ENCODE results near the gene MIA3. TPM values are rescaled to one million over a fixed set of nuclear protein-coding genes. Genes with fewer than 3 reads are reported as not detected.
A peak's percentile ranks its signal among the peaks of the same experiment; 100 is the strongest.

MIA3 gene
- total and polyA plus RNA-seq, 2 donors (not counting 1 experiment from before 2014, with no cell fraction given) = 34.3 to 68.0 TPM

- Histone ChIP-seq H3K9me3 (ENCODE audit: control insufficient read depth, insufficient read depth, low read depth, low read length) (no peaks in the 10 kb centered on the region), H4K20me1 (ENCODE audit: control insufficient read depth, extremely low read depth, insufficient read depth, low read length) (no peaks in the 10 kb centered on the region), H2AFZ (ENCODE audit: low read length) (peak overlapping the region; percentile 12), H3K79me2 (ENCODE audit: control insufficient read depth, insufficient read depth, low read length) (peaks cover 15% of the 10 kb centered on the region), H3K4me2 (ENCODE audit: extremely low read depth, insufficient read depth, low read length) (peak overlapping the region; percentile 49), H3K27me3 (ENCODE audit: control insufficient read depth, insufficient read depth, low read length) (no peaks in the 10 kb centered on the region), H3K36me3 (ENCODE audit: control insufficient read depth, insufficient read depth, low read length) (no peaks in the 10 kb centered on the region), H3K4me3 (replicated peaks in 1 of 4; ENCODE audit: control extremely low read depth in 1 of 4, insufficient read depth in 1 of 4, low read depth in 3 of 4, low read length in 4 of 4) (peak overlapping the region; percentile 46 to 71 (median 58)), H3K9ac (ENCODE audit: insufficient read depth, low read length) (peak overlapping the region; percentile 53), H3K4me1 (ENCODE audit: control insufficient read depth, extremely low read depth, insufficient read depth, low read length) (peaks cover 7% of the 10 kb centered on the region), H3K27ac (ENCODE audit: insufficient read depth, low read length) (peak overlapping the region; percentile 89)
- peak; percentile 97 to 99 for DNase-seq (ENCODE audit: low read depth in 2 of 2)
- TF ChIP-seq EZH2 (IDR thresholded peaks at IDR 0.05; ENCODE audit: low read length, missing control alignments) = no peak
- no peak for TF ChIP-seq CTCF (conservative IDR thresholded peaks at IDR 0.05 in 1 of 2, IDR thresholded peaks at IDR 0.05 in 1 of 2; ENCODE audit: low read depth in 1 of 2, low read length in 2 of 2)
Observed at GRCh38 chr1:222617367-222617951, 438 bp upstream of the MIA3 start.

GRCh38 chr1:222618880-222619596 is 1.1 kb downstream of the MIA3 start:
- Histone ChIP-seq H3K4me3 (replicated peaks in 1 of 4; ENCODE audit: control extremely low read depth in 1 of 4, insufficient read depth in 1 of 4, low read depth in 3 of 4, low read length in 4 of 4) (peak overlapping the region; percentile 81 to 89 (median 88)), H3K27ac (ENCODE audit: insufficient read depth, low read length) (peak overlapping the region; percentile 51), H3K79me2 (ENCODE audit: control insufficient read depth, insufficient read depth, low read length) (peaks cover 15% of the 10 kb centered on the region), H3K36me3 (ENCODE audit: control insufficient read depth, insufficient read depth, low read length) (peaks cover 2% of the 10 kb centered on the region), H3K9me3 (ENCODE audit: control insufficient read depth, insufficient read depth, low read depth, low read length) (no peaks in the 10 kb centered on the region), H3K27me3 (ENCODE audit: control insufficient read depth, insufficient read depth, low read length) (no peaks in the 10 kb centered on the region), H3K4me2 (ENCODE audit: extremely low read depth, insufficient read depth, low read length) (peak overlapping the region; percentile 95), H4K20me1 (ENCODE audit: control insufficient read depth, extremely low read depth, insufficient read depth, low read length) (no peaks in the 10 kb centered on the region), H3K9ac (ENCODE audit: insufficient read depth, low read length) (peak overlapping the region; percentile 93), H3K4me1 (ENCODE audit: control insufficient read depth, extremely low read depth, insufficient read depth, low read length) (peaks cover 7% of the 10 kb centered on the region), H2AFZ (ENCODE audit: low read length) (peak overlapping the region; percentile 75)
- TF ChIP-seq EZH2 (IDR thresholded peaks at IDR 0.05; ENCODE audit: low read length, missing control alignments) (no peak), CTCF (conservative IDR thresholded peaks at IDR 0.05 in 1 of 2, IDR thresholded peaks at IDR 0.05 in 1 of 2; ENCODE audit: low read depth in 1 of 2, low read length in 2 of 2) (no peak)
- DNase-seq (ENCODE audit: low read depth in 2 of 2) = peak; percentile 35 to 48

- Histone ChIP-seq H4K20me1 (ENCODE audit: control insufficient read depth, extremely low read depth, insufficient read depth, low read length) (no peaks in the 10 kb centered on the region), H3K9ac (ENCODE audit: insufficient read depth, low read length) (no peak overlapping the region), H2AFZ (ENCODE audit: low read length) (no peak overlapping the region), H3K4me3 (replicated peaks in 1 of 4; ENCODE audit: control extremely low read depth in 1 of 4, insufficient read depth in 1 of 4, low read depth in 3 of 4, low read length in 4 of 4) (peak overlapping the region in 1 of 4 experiments; percentile 6), H3K36me3 (ENCODE audit: control insufficient read depth, insufficient read depth, low read length) (peaks cover 2% of the 10 kb centered on the region), H3K4me1 (ENCODE audit: control insufficient read depth, extremely low read depth, insufficient read depth, low read length) (peaks cover 7% of the 10 kb centered on the region), H3K4me2 (ENCODE audit: extremely low read depth, insufficient read depth, low read length) (no peak overlapping the region), H3K9me3 (ENCODE audit: control insufficient read depth, insufficient read depth, low read depth, low read length) (no peaks in the 10 kb centered on the region), H3K27me3 (ENCODE audit: control insufficient read depth, insufficient read depth, low read length) (no peaks in the 10 kb centered on the region), H3K27ac (ENCODE audit: insufficient read depth, low read length) (no peak overlapping the region), H3K79me2 (ENCODE audit: control insufficient read depth, insufficient read depth, low read length) (peaks cover 15% of the 10 kb centered on the region)
- DNase-seq (ENCODE audit: low read depth in 2 of 2) = no peak
- TF ChIP-seq CTCF (conservative IDR thresholded peaks at IDR 0.05 in 1 of 2, IDR thresholded peaks at IDR 0.05 in 1 of 2; ENCODE audit: low read depth in 1 of 2, low read length in 2 of 2) (no peak), EZH2 (IDR thresholded peaks at IDR 0.05; ENCODE audit: low read length, missing control alignments) (no peak)
Observed at GRCh38 chr1:222620566-222620965, 2.7 kb downstream of the MIA3 start.

All from fibroblast of lung (primary cell).